IPS-20b (cell line): ENCODE measurements around the gene CARMIL1.

Experiments used
- H3K27ac ChIP-seq: one replicate; pipeline ENCODE4 v1.5.1; 2013; ENCODE audit warnings: low read length
- H3K27me3 ChIP-seq: 2 replicates; pipeline ENCODE4 v1.6.1; 2013; ENCODE audit warnings: mild to moderate bottlenecking, low read length, inconsistent platforms; ENCODE audit not compliant: insufficient read depth
- H3K36me3 ChIP-seq: 2 replicates; pipeline ENCODE4 v1.6.1; 2013; ENCODE audit warnings: low read depth, mild to moderate bottlenecking, inconsistent platforms, low read length, moderate library complexity; ENCODE audit not compliant: insufficient read depth
- H3K4me1 ChIP-seq: 2 replicates; pipeline ENCODE4 v1.6.1; 2013; ENCODE audit warnings: mild to moderate bottlenecking, control low read depth, inconsistent platforms, low read length, moderate library complexity; ENCODE audit not compliant: insufficient read depth
- H3K4me3 ChIP-seq: 2 replicates; pipeline ENCODE4 v1.5.1; 2013; ENCODE audit warnings: mild to moderate bottlenecking, low read length, inconsistent platforms
- H3K9ac ChIP-seq: 2 replicates; pipeline ENCODE4 v1.6.1; 2013; ENCODE audit warnings: low read depth, mild to moderate bottlenecking, inconsistent platforms, low read length, moderate library complexity
- H3K9me3 ChIP-seq: 2 replicates; pipeline ENCODE4 v1.6.1; 2013; ENCODE audit warnings: mild to moderate bottlenecking, low read depth, low read length, inconsistent platforms; ENCODE audit not compliant: insufficient read depth

The CARMIL1 gene

GRCh38 chr6:25278914-25279747 is at the start of gene CARMIL1:
CARMIL1 (plus strand) TSS chr6:25279374; CDS start chr6:25279796, 422 bp downstream.
- peaks cover 16% of the 10 kb centered on the region; the same call in 1 of the 2 replicates for H3K4me1 ChIP-seq
- H3K27ac ChIP-seq, result peak within 1 kb of the TSS; percentile 4
- no peaks in the 10 kb centered on the region; the same call in 1 of the 2 replicates for H3K27me3 ChIP-seq
- no peaks in the 10 kb centered on the region for H3K36me3 ChIP-seq
- no peaks in the 10 kb centered on the region for H3K9me3 ChIP-seq
- H3K4me3 ChIP-seq, result peak within 1 kb of the TSS; percentile 87
- peak within 1 kb of the TSS; percentile 78 for H3K9ac ChIP-seq

GRCh38 chr6:25229671-25230321 is 49.4 kb upstream of the CARMIL1 start:
- Histone ChIP-seq H3K4me1 (no peaks in the 10 kb centered on the region), H3K9me3 (no peaks in the 10 kb centered on the region), H3K36me3 (no peaks in the 10 kb centered on the region), H3K27me3 (no peaks in the 10 kb centered on the region), H3K4me3 (no peak overlapping the region), H3K9ac (no peak overlapping the region), H3K27ac (no peak overlapping the region)

GRCh38 chr6:25232479-25232878 is 46.7 kb upstream of the CARMIL1 start:
- no peaks in the 10 kb centered on the region for H3K36me3 ChIP-seq
- no peak overlapping the region for H3K27ac ChIP-seq
- H3K4me1 ChIP-seq, result no peaks in the 10 kb centered on the region
- H3K9me3 ChIP-seq, result no peaks in the 10 kb centered on the region
- H3K9ac ChIP-seq, result no peak overlapping the region
- H3K27me3 ChIP-seq, result no peaks in the 10 kb centered on the region
- no peak overlapping the region for H3K4me3 ChIP-seq

GRCh38 chr6:25233226-25233625 is 45.9 kb upstream of the CARMIL1 start:
- Histone ChIP-seq H3K4me1 (no peaks in the 10 kb centered on the region), H3K27ac (no peak overlapping the region), H3K9ac (no peak overlapping the region), H3K4me3 (no peak overlapping the region), H3K9me3 (no peaks in the 10 kb centered on the region), H3K27me3 (no peaks in the 10 kb centered on the region), H3K36me3 (no peaks in the 10 kb centered on the region)

GRCh38 chr6:25237579-25237978 is 41.6 kb upstream of the CARMIL1 start:
- Histone ChIP-seq H3K4me3 (no peak overlapping the region), H3K27me3 (no peaks in the 10 kb centered on the region), H3K36me3 (no peaks in the 10 kb centered on the region), H3K9me3 (no peaks in the 10 kb centered on the region), H3K4me1 (no peaks in the 10 kb centered on the region), H3K27ac (no peak overlapping the region), H3K9ac (no peak overlapping the region)

GRCh38 chr6:25239059-25239458 is 40.1 kb upstream of the CARMIL1 start:
- Histone ChIP-seq H3K4me1 (no peaks in the 10 kb centered on the region), H3K36me3 (no peaks in the 10 kb centered on the region), H3K4me3 (no peak overlapping the region), H3K27ac (no peak overlapping the region), H3K9me3 (no peaks in the 10 kb centered on the region), H3K27me3 (no peaks in the 10 kb centered on the region), H3K9ac (no peak overlapping the region)

- no peak overlapping the region for H3K27ac ChIP-seq
- H3K27me3 ChIP-seq, result no peaks in the 10 kb centered on the region
- no peaks in the 10 kb centered on the region for H3K4me1 ChIP-seq
- H3K4me3 ChIP-seq, result no peak overlapping the region
- no peaks in the 10 kb centered on the region for H3K36me3 ChIP-seq
- H3K9me3 ChIP-seq, result no peaks in the 10 kb centered on the region
- H3K9ac ChIP-seq, result no peak overlapping the region
Observed at GRCh38 chr6:25239498-25239897, 39.7 kb upstream of the CARMIL1 start.

- Histone ChIP-seq H3K36me3 (no peaks in the 10 kb centered on the region), H3K9ac (no peak overlapping the region), H3K9me3 (no peaks in the 10 kb centered on the region), H3K4me3 (no peak overlapping the region), H3K27ac (no peak overlapping the region), H3K27me3 (no peaks in the 10 kb centered on the region), H3K4me1 (no peaks in the 10 kb centered on the region)
Observed at GRCh38 chr6:25242567-25242966, 36.6 kb upstream of the CARMIL1 start.

- Histone ChIP-seq H3K4me1 (no peaks in the 10 kb centered on the region), H3K36me3 (no peaks in the 10 kb centered on the region), H3K9me3 (no peaks in the 10 kb centered on the region), H3K9ac (no peak overlapping the region), H3K4me3 (no peak overlapping the region), H3K27me3 (no peaks in the 10 kb centered on the region), H3K27ac (no peak overlapping the region)
Observed at GRCh38 chr6:25244865-25245264, 34.3 kb upstream of the CARMIL1 start.

GRCh38 chr6:25248123-25248522 is 31.1 kb upstream of the CARMIL1 start:
- H3K4me1 ChIP-seq, result no peaks in the 10 kb centered on the region
- H3K4me3 ChIP-seq, result no peak overlapping the region
- H3K27ac ChIP-seq, result no peak overlapping the region
- no peaks in the 10 kb centered on the region for H3K27me3 ChIP-seq
- no peaks in the 10 kb centered on the region for H3K36me3 ChIP-seq
- H3K9ac ChIP-seq, result no peak overlapping the region
- H3K9me3 ChIP-seq, result no peaks in the 10 kb centered on the region

- Histone ChIP-seq H3K27me3 (no peaks in the 10 kb centered on the region), H3K36me3 (no peaks in the 10 kb centered on the region)
Observed at GRCh38 chr6:25249133-25249532, 30.0 kb upstream of the CARMIL1 start.

GRCh38 chr6:25250878-25251277 is 28.3 kb upstream of the CARMIL1 start:
- Histone ChIP-seq H3K9ac (no peak overlapping the region), H3K4me3 (no peak overlapping the region), H3K36me3 (no peaks in the 10 kb centered on the region), H3K4me1 (no peaks in the 10 kb centered on the region), H3K27ac (no peak overlapping the region), H3K27me3 (no peaks in the 10 kb centered on the region), H3K9me3 (no peaks in the 10 kb centered on the region)

More at GRCh38 chr6:25249133-25249532, 30.0 kb upstream of the CARMIL1 start:
- no peak overlapping the region for H3K4me3 ChIP-seq
- no peaks in the 10 kb centered on the region for H3K9me3 ChIP-seq
- no peak overlapping the region for H3K9ac ChIP-seq
- no peak overlapping the region for H3K27ac ChIP-seq
- no peaks in the 10 kb centered on the region for H3K4me1 ChIP-seq
